H9 (cell line): ENCODE data around the gene HLA-A. TPM values are rescaled to one million over a fixed set of nuclear protein-coding genes. Genes with fewer than 3 reads are reported as not detected.

Source experiments
- DNase-seq: peaks from one replicate; pipeline ENCODE4 v3.0.0-alpha.2; 2017
- H2AFZ ChIP-seq: one replicate; pipeline ENCODE4 v1.6.1; 2013; ENCODE audit warnings: mild to moderate bottlenecking, low read length, control low read depth, moderate library complexity
- H2AK5ac ChIP-seq: 2 replicates; pipeline ENCODE4 v1.6.1; 2013; ENCODE audit warnings: low read length, control low read depth, mixed read lengths; ENCODE audit not compliant: insufficient read length
- H2BK120ac ChIP-seq: one replicate; pipeline ENCODE4 v1.6.1; 2013; ENCODE audit warnings: low read depth, mild to moderate bottlenecking, low read length, control low read depth, inconsistent platforms; ENCODE audit not compliant: poor library complexity, severe bottlenecking
- H2BK12ac ChIP-seq: 2 replicates; pipeline ENCODE4 v1.6.1; 2013; ENCODE audit warnings: low read length, control low read depth, mixed read lengths, low read depth; ENCODE audit not compliant: insufficient read length
- H2BK15ac ChIP-seq: 2 replicates; pipeline ENCODE4 v1.6.1; 2013; ENCODE audit warnings: low read depth, low read length, control low read depth
- H2BK20ac ChIP-seq: one replicate; pipeline ENCODE4 v1.6.1; 2013; ENCODE audit warnings: low read depth, mild to moderate bottlenecking, low read length, control low read depth, inconsistent platforms; ENCODE audit not compliant: poor library complexity, severe bottlenecking
- H2BK5ac ChIP-seq: 2 replicates; pipeline ENCODE4 v1.6.1; 2013; ENCODE audit warnings: low read length, control low read depth, mixed read lengths; ENCODE audit not compliant: insufficient read length
- H3K14ac ChIP-seq: 2 replicates; pipeline ENCODE4 v1.6.1; 2013; ENCODE audit warnings: low read length, control low read depth; ENCODE audit not compliant: insufficient read depth
- H3K18ac ChIP-seq: 2 replicates; pipeline ENCODE4 v1.6.1; 2013; ENCODE audit warnings: low read depth, mild to moderate bottlenecking, mixed read lengths, low read length, control low read depth; ENCODE audit not compliant: insufficient read length
- H3K23ac ChIP-seq: 2 replicates; pipeline ENCODE4 v1.6.1; 2013; ENCODE audit warnings: low read length, control low read depth, mixed read lengths, low read depth; ENCODE audit not compliant: insufficient read length
- H3K23me2 ChIP-seq: 2 replicates; pipeline ENCODE4 v1.6.1; 2013; ENCODE audit warnings: low read depth, mild to moderate bottlenecking, mixed read lengths, low read length, control low read depth; ENCODE audit not compliant: insufficient read length, poor library complexity, severe bottlenecking
- H3K27ac ChIP-seq: 2 replicates; pipeline ENCODE4 v1.5.1; 2013; ENCODE audit warnings: low read length, control low read depth, mixed read lengths, low read depth; ENCODE audit not compliant: insufficient read length
- H3K27me3 ChIP-seq: 2 replicates; pipeline ENCODE4 v1.6.1; 2013; ENCODE audit warnings: low read length, control low read depth, inconsistent platforms; ENCODE audit not compliant: insufficient read depth
- H3K4ac ChIP-seq: 2 replicates; pipeline ENCODE4 v1.6.1; 2013; ENCODE audit warnings: low read depth, mild to moderate bottlenecking, control low read depth, inconsistent platforms, low read length, moderate library complexity
- H3K4me1 ChIP-seq: 2 replicates; pipeline ENCODE4 v1.6.1; 2013; ENCODE audit warnings: low read length, control low read depth, inconsistent platforms; ENCODE audit not compliant: insufficient read depth
- H3K4me2 ChIP-seq: 2 replicates; pipeline ENCODE4 v1.6.1; 2013; ENCODE audit warnings: low read length, control low read depth, mixed read lengths; ENCODE audit not compliant: insufficient read length, insufficient read depth
- H3K56ac ChIP-seq: 2 replicates; pipeline ENCODE4 v1.6.1; 2013; ENCODE audit warnings: low read depth, mild to moderate bottlenecking, mixed read lengths, low read length, control low read depth; ENCODE audit not compliant: insufficient read length
- H3K79me1 ChIP-seq: 2 replicates; pipeline ENCODE4 v1.6.1; 2013; ENCODE audit warnings: low read depth, mild to moderate bottlenecking, moderate library complexity, low read length, control low read depth, inconsistent platforms; ENCODE audit not compliant: insufficient read depth, poor library complexity, severe bottlenecking
- H3K79me2 ChIP-seq: 2 replicates; pipeline ENCODE4 v1.6.1; 2013; ENCODE audit warnings: low read length, control low read depth, inconsistent platforms; ENCODE audit not compliant: insufficient read depth
- H3K9ac ChIP-seq: 2 replicates; pipeline ENCODE4 v1.6.1; 2013; ENCODE audit warnings: low read length, control low read depth, mixed read lengths; ENCODE audit not compliant: insufficient read length; ENCODE audit errors: extremely low read depth
- H3K9me3 ChIP-seq: one replicate; pipeline ENCODE4 v1.6.1; 2013; ENCODE audit warnings: low read depth, low read length, inconsistent platforms; ENCODE audit not compliant: control insufficient read depth
- H3T11ph ChIP-seq: one replicate; pipeline ENCODE4 v1.6.1; 2013; ENCODE audit warnings: mild to moderate bottlenecking, low read length, control low read depth, inconsistent platforms
- H4K20me1 ChIP-seq: one replicate; pipeline ENCODE4 v1.6.1; 2013; ENCODE audit not compliant: control insufficient read depth, insufficient read length, insufficient read depth
- H4K5ac ChIP-seq: 2 replicates; pipeline ENCODE4 v1.6.1; 2013; ENCODE audit warnings: low read depth, mild to moderate bottlenecking, mixed read lengths, low read length, control low read depth; ENCODE audit not compliant: insufficient read length
- H4K8ac ChIP-seq: replicated peaks from 2 replicates; pipeline ENCODE4 v1.6.1; 2013; ENCODE audit warnings: low read length, control low read depth, mixed read lengths, low read depth; ENCODE audit not compliant: insufficient read length
- H4K91ac ChIP-seq: 2 replicates; pipeline ENCODE4 v1.6.1; 2013; ENCODE audit warnings: low read depth, mild to moderate bottlenecking, moderate library complexity, mixed read lengths, low read length, control low read depth; ENCODE audit not compliant: insufficient read length
- H3K27ac Mint-ChIP-seq, 3 experiments: 2 replicates in 2 of 3; 3 replicates in 1 of 3; pipeline ENCODE4 v1.8.0; 2020 to 2021; ENCODE audit warnings: mixed read lengths in 3 of 3, mild to moderate bottlenecking in 1 of 3, moderate library complexity in 1 of 3
- H3K27me3 Mint-ChIP-seq: 2 replicates; pipeline ENCODE4 v1.8.0; 2021; ENCODE audit warnings: low read depth, mild to moderate bottlenecking, moderate library complexity, mixed read lengths
- H3K36me3 Mint-ChIP-seq, 3 experiments: 2 replicates in 2 of 3; 3 replicates in 1 of 3; pipeline ENCODE4 v1.8.0; 2020 to 2021; ENCODE audit warnings: low read depth in 3 of 3, mixed read lengths in 3 of 3; ENCODE audit not compliant: insufficient read depth in 1 of 3
- H3K4me1 Mint-ChIP-seq, 2 experiments: 2 replicates each; pipeline ENCODE4 v1.8.0; 2020; ENCODE audit warnings: mixed read lengths in 2 of 2
- H3K4me3 Mint-ChIP-seq, 2 experiments: 2 replicates in 1 of 2; 3 replicates in 1 of 2; pipeline ENCODE4 v1.8.0; 2020 to 2021; ENCODE audit warnings: mild to moderate bottlenecking in 2 of 2, mixed read lengths in 2 of 2, moderate library complexity in 1 of 2
- H3K9me3 Mint-ChIP-seq, 2 experiments: 2 replicates in 1 of 2; 3 replicates in 1 of 2; pipeline ENCODE4 v1.8.0; 2020; ENCODE audit warnings: mild to moderate bottlenecking in 2 of 2, mixed read lengths in 2 of 2, moderate library complexity in 1 of 2
- CTCF ChIP-seq: fragments of 200-600 bp; sonication (generic); conservative IDR thresholded peaks from 3 replicates; pipeline ENCODE4 v1.8.0; 2021; ENCODE audit warnings: antibody characterized with exemption, mild to moderate bottlenecking
- WGBS: extraction: QIAGEN DNeasy Blood & Tissue Kit; methylation state at CpG from one replicate; pipeline ENCODE4 v1.1.7; 2013; ENCODE audit warnings: missing lambda C conversion rate, low lambda C conversion rate, mixed read lengths; ENCODE audit not compliant: insufficient read length; ENCODE audit errors: extremely low coverage; 5-methylcytosine and 5-hydroxymethylcytosine counted together
- total RNA-seq: library from RNA; stranded (reverse); gene quantifications from 2 replicates; pipeline ENCODE4 v1.2.1, GENCODE V29; 2021

The HLA-A gene
- total RNA-seq, 1 experiment from 2014 or later = 248 TPM

- no peak for TF ChIP-seq CTCF
- H2BK12ac ChIP-seq = no peak overlapping the region
- no peak overlapping the region for H3K4me3 Mint-ChIP-seq
- no peak overlapping the region for H3K18ac ChIP-seq
- H4K8ac ChIP-seq = no peak overlapping the region
- no peak overlapping the region for H2BK5ac ChIP-seq
- H4K5ac ChIP-seq = no peak overlapping the region
- no peak overlapping the region for H3K14ac ChIP-seq
- H3T11ph ChIP-seq = no peak overlapping the region
- H3K23me2 ChIP-seq = no peaks in the 10 kb centered on the region
- no peak overlapping the region for H4K91ac ChIP-seq
- no peaks in the 10 kb centered on the region for H3K27me3 ChIP-seq
- DNase-seq = no peak
- H3K4ac ChIP-seq = no peak overlapping the region
- no peak overlapping the region for H2AFZ ChIP-seq
- no CpG with 5 or more reads among the region's 2 CpGs for WGBS
- H3K79me1 ChIP-seq = no peaks in the 10 kb centered on the region
- H3K27me3 Mint-ChIP-seq = peaks cover 44% of the 10 kb centered on the region
- H3K4me2 ChIP-seq = no peak overlapping the region
- H3K4me1 Mint-ChIP-seq = peaks cover 0 to 2% of the 10 kb centered on the region in 2 experiments; a peak in 1 of 4 replicates
- H3K9ac ChIP-seq = no peak overlapping the region
- H3K4me1 ChIP-seq = no peaks in the 10 kb centered on the region
- no peak overlapping the region for H2BK15ac ChIP-seq
- H3K56ac ChIP-seq = no peak overlapping the region
- no peaks in the 10 kb centered on the region for H3K79me2 ChIP-seq
- H2BK120ac ChIP-seq = no peak overlapping the region
- H3K27ac Mint-ChIP-seq = no peak overlapping the region
- H3K9me3 Mint-ChIP-seq = no peaks in the 10 kb centered on the region
- H3K36me3 Mint-ChIP-seq = no peaks in the 10 kb centered on the region
- no peak overlapping the region for H2AK5ac ChIP-seq
- H3K9me3 ChIP-seq = no peaks in the 10 kb centered on the region
- H4K20me1 ChIP-seq = no peaks in the 10 kb centered on the region
- H2BK20ac ChIP-seq = no peak overlapping the region
- H3K27ac ChIP-seq = no peak overlapping the region
- H3K23ac ChIP-seq = no peak overlapping the region
Observed at GRCh38 chr6:29912840-29913239, 29.5 kb upstream of the HLA-A start.
